DND-41 (cell line): Measurements from ENCODE around the gene TSG101.

Experiments
- ATAC-seq: fragments of 200-7000 bp; cut with Tn5 transposase; 3 replicates; pipeline ENCODE4 v1.9.1; 2021; ENCODE audit warnings: low read depth; ENCODE audit not compliant: insufficient read depth
- DNase-seq: peaks from one replicate; pipeline ENCODE4 v3.0.0-alpha.2; 2020
- H2AFZ ChIP-seq: 2 replicates; pipeline ENCODE4 v1.6.0; 2012; ENCODE audit warnings: low read depth, low read length
- H3K27ac ChIP-seq: 2 replicates; pipeline ENCODE4 v1.5.1; 2012; ENCODE audit warnings: low read length, inconsistent platforms
- H3K27me3 ChIP-seq: fragments of 200-600 bp; sonication (generic); 2 replicates; pipeline ENCODE4 v1.6.0; 2012; ENCODE audit warnings: low read length, mild to moderate bottlenecking, inconsistent platforms; ENCODE audit not compliant: insufficient read depth, poor library complexity
- H3K36me3 ChIP-seq: 2 replicates; pipeline ENCODE4 v1.5.1; 2012; ENCODE audit warnings: low read length, inconsistent platforms; ENCODE audit not compliant: insufficient read depth
- H3K4me1 ChIP-seq: 2 replicates; pipeline ENCODE4 v1.5.1; 2012; ENCODE audit warnings: mild to moderate bottlenecking, low read length; ENCODE audit not compliant: insufficient read depth
- H3K4me2 ChIP-seq: 2 replicates; pipeline ENCODE4 v1.6.0; 2012; ENCODE audit warnings: mild to moderate bottlenecking, moderate library complexity, low read length, inconsistent platforms; ENCODE audit not compliant: insufficient read depth
- H3K4me3 ChIP-seq, 2 experiments: fragments of 200-600 bp in 1 of 2; shearing (Covaris generic) in 1 of 2; 2 replicates each; pipeline ENCODE4 v1.5.1; 2012 to 2016; ENCODE audit warnings: inconsistent platforms in 2 of 2, low read length in 2 of 2, mild to moderate bottlenecking in 2 of 2, low read depth in 1 of 2, moderate library complexity in 1 of 2
- H3K79me2 ChIP-seq: 2 replicates; pipeline ENCODE4 v1.6.0; 2012; ENCODE audit warnings: low read length, inconsistent platforms; ENCODE audit not compliant: insufficient read depth
- H3K9ac ChIP-seq: 2 replicates; pipeline ENCODE4 v1.6.0; 2012; ENCODE audit warnings: low read depth, mild to moderate bottlenecking, inconsistent platforms, low read length, moderate library complexity
- H3K9me3 ChIP-seq: 2 replicates; pipeline ENCODE4 v1.5.1; 2012; ENCODE audit warnings: low read length, moderate library complexity, mild to moderate bottlenecking, inconsistent platforms; ENCODE audit not compliant: insufficient read depth, severe bottlenecking
- H4K20me1 ChIP-seq: 2 replicates; pipeline ENCODE4 v1.6.0; 2012; ENCODE audit warnings: low read length; ENCODE audit not compliant: insufficient read depth
- EZH2 ChIP-seq: IDR thresholded peaks from 3 replicates; pipeline ENCODE4 v1.6.1; 2012; ENCODE audit warnings: borderline replicate concordance, low read depth, mild to moderate bottlenecking, moderate library complexity, low read length, inconsistent platforms; ENCODE audit not compliant: severe bottlenecking
- TF ChIP-seq, protein P1 (sequence below): IDR thresholded peaks from 2 replicates; pipeline ENCODE4 v1.5.1; 2012; ENCODE audit warnings: borderline replicate concordance, low read length, moderate library complexity, mild to moderate bottlenecking; ENCODE audit not compliant: poor library complexity, severe bottlenecking; ENCODE audit errors: extremely low read depth

The TSG101 gene

DNA sequence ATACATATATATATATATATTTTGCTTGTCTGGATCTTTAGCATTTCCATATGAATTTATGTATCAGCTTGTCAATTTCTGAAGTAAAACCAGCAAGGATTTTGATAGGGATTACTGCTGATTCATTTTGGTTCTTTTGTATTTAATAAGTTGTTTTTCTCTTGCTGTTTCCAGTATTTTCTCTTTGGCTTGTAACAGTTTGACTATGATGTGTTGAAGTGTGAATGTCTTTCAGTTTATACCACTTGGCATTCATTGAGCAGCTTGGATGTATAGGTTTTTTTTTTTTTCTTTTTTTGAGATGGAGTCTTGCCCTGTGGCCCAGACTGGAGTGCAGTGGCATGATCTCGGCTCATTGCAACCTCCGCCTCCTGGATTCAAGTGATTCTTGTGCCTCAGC lies 58.7 kb downstream of the TSG101 start:
- H3K9ac ChIP-seq = no peak overlapping the region
- H3K27ac ChIP-seq = no peak overlapping the region
- H3K4me2 ChIP-seq = no peak overlapping the region
- no peak overlapping the region for H2AFZ ChIP-seq
- H4K20me1 ChIP-seq = no peaks in the 10 kb centered on the region
- DNase-seq (no peak), ATAC-seq (no peak)
- no peaks in the 10 kb centered on the region for H3K36me3 ChIP-seq
- no peaks in the 10 kb centered on the region for H3K27me3 ChIP-seq
- no peak overlapping the region for H3K4me3 ChIP-seq
- no peaks in the 10 kb centered on the region for H3K9me3 ChIP-seq
- no peaks in the 10 kb centered on the region for H3K79me2 ChIP-seq
- no peaks in the 10 kb centered on the region for H3K4me1 ChIP-seq
- TF ChIP-seq EZH2 = no peak
- TF ChIP-seq, protein P1, sequence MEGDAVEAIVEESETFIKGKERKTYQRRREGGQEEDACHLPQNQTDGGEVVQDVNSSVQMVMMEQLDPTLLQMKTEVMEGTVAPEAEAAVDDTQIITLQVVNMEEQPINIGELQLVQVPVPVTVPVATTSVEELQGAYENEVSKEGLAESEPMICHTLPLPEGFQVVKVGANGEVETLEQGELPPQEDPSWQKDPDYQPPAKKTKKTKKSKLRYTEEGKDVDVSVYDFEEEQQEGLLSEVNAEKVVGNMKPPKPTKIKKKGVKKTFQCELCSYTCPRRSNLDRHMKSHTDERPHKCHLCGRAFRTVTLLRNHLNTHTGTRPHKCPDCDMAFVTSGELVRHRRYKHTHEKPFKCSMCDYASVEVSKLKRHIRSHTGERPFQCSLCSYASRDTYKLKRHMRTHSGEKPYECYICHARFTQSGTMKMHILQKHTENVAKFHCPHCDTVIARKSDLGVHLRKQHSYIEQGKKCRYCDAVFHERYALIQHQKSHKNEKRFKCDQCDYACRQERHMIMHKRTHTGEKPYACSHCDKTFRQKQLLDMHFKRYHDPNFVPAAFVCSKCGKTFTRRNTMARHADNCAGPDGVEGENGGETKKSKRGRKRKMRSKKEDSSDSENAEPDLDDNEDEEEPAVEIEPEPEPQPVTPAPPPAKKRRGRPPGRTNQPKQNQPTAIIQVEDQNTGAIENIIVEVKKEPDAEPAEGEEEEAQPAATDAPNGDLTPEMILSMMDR = no peak

DNA sequence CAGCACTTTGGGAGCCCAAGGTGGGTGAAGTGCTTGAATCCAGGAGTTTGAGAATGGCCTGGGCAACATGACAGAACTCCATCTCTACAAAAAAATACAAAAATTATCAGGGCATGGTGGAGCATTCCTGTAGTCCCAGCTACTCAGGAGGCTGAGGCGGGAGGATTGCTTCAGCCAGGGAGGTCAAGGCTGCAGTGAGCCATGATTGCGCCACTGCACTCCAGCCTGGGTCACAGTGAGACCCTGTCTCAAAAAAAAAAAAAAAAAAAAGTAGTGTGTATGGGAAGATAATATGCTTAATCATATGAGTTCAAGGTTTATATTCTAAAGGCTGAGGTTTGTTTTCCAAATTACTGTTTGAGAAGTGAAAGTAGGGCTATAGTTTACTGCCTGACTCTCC lies 60.3 kb downstream of the TSG101 start:
- no peaks in the 10 kb centered on the region for H4K20me1 ChIP-seq
- DNase-seq (no peak), ATAC-seq (no peak)
- no peaks in the 10 kb centered on the region for H3K36me3 ChIP-seq
- no peak overlapping the region for H2AFZ ChIP-seq
- no peak overlapping the region for H3K9ac ChIP-seq
- H3K27me3 ChIP-seq = no peaks in the 10 kb centered on the region
- TF ChIP-seq, protein P1 = no peak
- no peak for TF ChIP-seq EZH2
- no peaks in the 10 kb centered on the region for H3K4me1 ChIP-seq
- H3K79me2 ChIP-seq = no peaks in the 10 kb centered on the region
- H3K4me2 ChIP-seq = no peak overlapping the region
- H3K27ac ChIP-seq = no peak overlapping the region
- no peak overlapping the region for H3K4me3 ChIP-seq
- no peaks in the 10 kb centered on the region for H3K9me3 ChIP-seq

GRCh38 chr11:18463439-18463838 lies 63.3 kb downstream of the TSG101 start:
- Histone ChIP-seq H3K4me1 (no peaks in the 10 kb centered on the region), H4K20me1 (no peaks in the 10 kb centered on the region), H3K36me3 (no peaks in the 10 kb centered on the region), H2AFZ (no peak overlapping the region), H3K9me3 (no peaks in the 10 kb centered on the region), H3K4me3 (no peak overlapping the region), H3K27me3 (no peaks in the 10 kb centered on the region), H3K4me2 (no peak overlapping the region), H3K79me2 (no peaks in the 10 kb centered on the region), H3K27ac (no peak overlapping the region), H3K9ac (no peak overlapping the region)
- DNase-seq (no peak), ATAC-seq (no peak)
- TF ChIP-seq, protein P1 = no peak
- TF ChIP-seq EZH2 = no peak

- DNase-seq = peak; percentile 11
These were observed 64.8 kb downstream of the TSG101 start for GRCh38 chr11:18461909-18462308.

More at GRCh38 chr11:18461909-18462308, 64.8 kb downstream of the TSG101 start:
- Histone ChIP-seq H3K4me2 (no peak overlapping the region), H3K36me3 (no peaks in the 10 kb centered on the region), H3K27me3 (no peaks in the 10 kb centered on the region), H3K27ac (no peak overlapping the region), H4K20me1 (no peaks in the 10 kb centered on the region), H3K4me1 (no peaks in the 10 kb centered on the region), H3K4me3 (no peak overlapping the region), H3K79me2 (no peaks in the 10 kb centered on the region), H3K9ac (no peak overlapping the region), H3K9me3 (no peaks in the 10 kb centered on the region), H2AFZ (no peak overlapping the region)
- TF ChIP-seq, protein P1 = no peak
- no peak for TF ChIP-seq EZH2
- peak; percentile 53; the same call in 1 of the 3 replicates for ATAC-seq
